HG03520 (cell line): ENCODE measurements around the gene CFAP47.
"Not testable (repeated sequence)": the region's sequence is repeated elsewhere in the genome, so short reads cannot be mapped to it uniquely, and the experiment has no call there.

Experiments used
- ATAC-seq: cut with Tn5 transposase; IDR thresholded peaks from one replicate; pipeline ENCODE4 v1.9.1; 2021; ENCODE audit warnings: mild to moderate bottlenecking, moderate library complexity; ENCODE audit not compliant: unreplicated experiment

The CFAP47 gene

GRCh38 chrX:36234840-36235528 is 315.4 kb downstream of the CFAP47 start:
- ATAC-seq, result not testable (repeated sequence)

GRCh38 chrX:36241397-36241796 is 321.9 kb downstream of the CFAP47 start:
- no peak for ATAC-seq

GRCh38 chrX:36266155-36266554 is 346.6 kb downstream of the CFAP47 start:
- ATAC-seq, result no peak

GRCh38 chrX:36310136-36310535 is 390.6 kb downstream of the CFAP47 start:
- ATAC-seq, result no peak

- ATAC-seq, result no peak
These were observed 394.8 kb downstream of the CFAP47 start for GRCh38 chrX:36314303-36314702.

GRCh38 chrX:36334572-36334971 is 415.0 kb downstream of the CFAP47 start:
- ATAC-seq, result no peak

GRCh38 chrX:36336751-36337150 is 417.2 kb downstream of the CFAP47 start:
- ATAC-seq, result no peak

- no peak for ATAC-seq
These were observed 424.8 kb downstream of the CFAP47 start for GRCh38 chrX:36344301-36344700.

GRCh38 chrX:36348509-36348908 is 429.0 kb downstream of the CFAP47 start:
- no peak for ATAC-seq

- ATAC-seq, result no peak
These were observed 438.3 kb downstream of the CFAP47 start for GRCh38 chrX:36357855-36358254.

- ATAC-seq, result no peak
These were observed 444.7 kb downstream of the CFAP47 start for GRCh38 chrX:36364262-36364661.

GRCh38 chrX:36383495-36383894 is 464.0 kb downstream of the CFAP47 start:
- ATAC-seq, result no peak

GRCh38 chrX:36388901-36389300 is 469.4 kb downstream of the CFAP47 start:
- ATAC-seq, result no peak

- no peak for ATAC-seq
These were observed 482.2 kb downstream of the CFAP47 start for GRCh38 chrX:36401774-36402173.

GRCh38 chrX:36407836-36408235 is 488.3 kb downstream of the CFAP47 start:
- ATAC-seq, result no peak

- ATAC-seq, result no peak
These were observed 494.5 kb downstream of the CFAP47 start for GRCh38 chrX:36414056-36414455.

GRCh38 chrX:36422368-36422767 is 502.8 kb downstream of the CFAP47 start:
- ATAC-seq, result no peak

- ATAC-seq, result no peak
These were observed 512.3 kb downstream of the CFAP47 start for GRCh38 chrX:36431819-36432218.

- no peak for ATAC-seq
These were observed 515.0 kb downstream of the CFAP47 start for GRCh38 chrX:36434522-36434921.
